Measurements from ENCODE around the gene UQCC3. TPM values are rescaled to one million over a fixed set of nuclear protein-coding genes. Genes with fewer than 3 reads are reported as not detected.

The UQCC3 gene
- total RNA-seq, 4 donors from 2014 or later = 7.5 to 12.0 (median 10.3) TPM

DNA sequence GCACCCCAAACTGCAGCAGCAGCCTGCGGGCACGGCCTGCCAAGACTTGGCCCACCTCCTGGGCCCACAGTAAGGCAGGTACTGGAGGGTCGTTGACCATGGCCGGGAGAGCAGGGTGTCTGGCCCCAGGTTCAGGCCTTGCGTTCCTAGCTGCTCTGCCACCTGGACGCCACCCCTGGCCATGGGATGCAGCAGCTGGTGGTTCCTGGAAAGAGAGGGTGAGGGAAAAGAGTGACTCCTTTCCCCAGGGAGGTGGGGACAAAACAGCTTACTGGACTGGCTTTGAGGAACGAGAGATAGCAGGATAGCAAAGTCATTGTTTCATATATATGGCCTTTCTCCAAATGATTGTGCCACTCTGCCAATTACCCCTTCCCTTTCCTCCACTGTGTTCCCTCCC lies 33.9 kb downstream of the UQCC3 start:
- no peak overlapping the region for H3K4me3 ChIP-seq (ENCODE audit: low read depth, poor library complexity, severe bottlenecking)
- intact Hi-C loops (cut with DNase I; ENCODE audit: low total_unique reads) = loop anchor here (10.0 kb wide), 1 partner anchor 321 kb away; no protein-coding TSS in a partner anchor
- TF ChIP-seq POLR2A (IDR thresholded peaks at IDR 0.05) = no peak
- TF ChIP-seq CTCF (IDR thresholded peaks at IDR 0.05) = no peak
- WGBS, 2 donors = 37 to 53% methylated on average over 7 of the region's 7 CpGs
- DNase-seq (ENCODE audit: low spot score in 2 of 2) = no peak

DNA sequence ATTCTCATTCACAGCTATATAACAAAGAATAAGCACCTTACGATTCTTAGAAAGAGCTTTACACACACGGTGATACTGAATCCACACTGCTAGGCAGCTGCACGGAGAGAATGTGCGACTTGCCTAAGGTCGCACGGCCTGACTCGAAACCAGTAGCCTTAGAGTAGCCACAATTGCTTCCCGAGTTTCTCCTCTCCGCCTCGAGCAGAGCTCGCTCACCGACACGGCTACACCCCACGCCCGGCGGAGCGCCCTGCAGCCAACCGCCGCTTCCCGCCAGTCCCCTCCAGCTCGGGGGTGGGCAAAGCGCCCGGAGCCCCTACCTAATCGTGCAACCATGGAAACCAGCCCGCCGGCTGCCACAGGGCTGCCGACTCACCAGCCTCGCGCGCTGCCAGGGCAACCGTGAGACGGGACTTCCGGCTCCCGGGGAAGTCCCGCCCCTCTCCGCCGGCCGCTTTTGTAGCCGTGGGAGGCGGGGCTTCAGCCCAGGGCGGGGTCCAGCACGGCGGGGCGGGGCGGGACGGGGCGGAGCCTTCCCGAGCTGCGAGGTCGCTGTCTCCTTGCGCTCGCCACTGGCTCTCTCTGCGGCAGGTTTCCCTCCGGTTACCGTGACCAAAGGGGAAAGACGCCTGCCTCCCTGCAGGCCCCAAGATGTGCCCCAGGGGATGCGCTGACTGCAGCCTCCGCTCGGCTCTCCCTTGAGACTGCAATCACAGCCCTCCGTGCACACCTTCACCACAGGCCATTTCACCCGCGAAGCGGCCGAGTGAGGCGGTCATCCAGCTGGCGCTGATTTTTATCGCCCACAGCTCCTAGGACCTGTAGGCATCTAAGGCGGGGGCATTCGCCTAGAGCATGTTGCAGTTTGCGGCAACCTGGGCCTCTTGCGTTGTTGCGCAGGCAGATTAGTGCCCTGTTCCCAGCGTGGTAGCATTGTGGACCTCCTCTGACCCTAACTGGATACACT lies 34.7 kb downstream of the UQCC3 start:
- TF ChIP-seq CTCF (IDR thresholded peaks at IDR 0.05) = no peak
- TF ChIP-seq POLR2A (IDR thresholded peaks at IDR 0.05) = no peak
- 8 to 11% methylated on average over 28 to 41 of the region's 73 CpGs for WGBS, 2 donors
- H3K4me3 ChIP-seq (ENCODE audit: low read depth, poor library complexity, severe bottlenecking) = peak overlapping the region; percentile 65
- DNase-seq (ENCODE audit: low spot score in 2 of 2) = peak; percentile 92 to 99
- intact Hi-C loops (cut with DNase I; ENCODE audit: low total_unique reads) = loop anchor here (10.0 kb wide), 1 partner anchor 321 kb away; no protein-coding TSS in a partner anchor

GRCh38 chr11:62706850-62707247 lies 35.4 kb downstream of the UQCC3 start:
- no peak for DNase-seq (ENCODE audit: low spot score in 2 of 2)
- no peak for TF ChIP-seq CTCF (IDR thresholded peaks at IDR 0.05)
- no peak for TF ChIP-seq POLR2A (IDR thresholded peaks at IDR 0.05)
- H3K4me3 ChIP-seq (ENCODE audit: low read depth, poor library complexity, severe bottlenecking) = peak overlapping the region; percentile 24
- WGBS, 2 donors = 80 to 82% methylated on average over 8 of the region's 8 CpGs
- intact Hi-C loops (cut with DNase I; ENCODE audit: low total_unique reads) = loop anchor here (10.0 kb wide), 1 partner anchor 322 kb away; no protein-coding TSS in a partner anchor

- no peak for DNase-seq (ENCODE audit: low spot score in 2 of 2)
- peak within 1 kb of the TSS; percentile 24 for H3K4me3 ChIP-seq (ENCODE audit: low read depth, poor library complexity, severe bottlenecking)
- intact Hi-C loops (cut with DNase I; ENCODE audit: low total_unique reads) = loop anchor here (10.0 kb wide), 1 partner anchor 323 kb away; no protein-coding TSS in a partner anchor
- 84 to 90% methylated on average over 9 to 10 of the region's 10 CpGs for WGBS, 2 donors
- TF ChIP-seq POLR2A (IDR thresholded peaks at IDR 0.05) = no peak
- no peak for TF ChIP-seq CTCF (IDR thresholded peaks at IDR 0.05)
Measured at GRCh38 chr11:62707277-62707861, 35.9 kb downstream of the UQCC3 start, which contains the start of the genes BSCL2 and GNG3. Gene BSCL2, minus strand, starts transcription at chr11:62707424. Its CDS starts 229 bp downstream, at chr11:62707195. Gene GNG3, plus strand, starts transcription at chr11:62707676. Its CDS starts 620 bp downstream, at chr11:62708296.

GRCh38 chr11:62708392-62708791 lies 36.9 kb downstream of the UQCC3 start:
- no peak for DNase-seq (ENCODE audit: low spot score in 2 of 2)
- 68 to 75% methylated on average over 5 of the region's 5 CpGs for WGBS, 2 donors
- intact Hi-C loops (cut with DNase I; ENCODE audit: low total_unique reads) = loop anchor here (10.0 kb wide), 1 partner anchor 324 kb away; no protein-coding TSS in a partner anchor
- H3K4me3 ChIP-seq (ENCODE audit: low read depth, poor library complexity, severe bottlenecking) = no peak overlapping the region
- TF ChIP-seq CTCF (IDR thresholded peaks at IDR 0.05) (no peak), POLR2A (IDR thresholded peaks at IDR 0.05) (no peak)
